ENCODE measurements around the gene RNU4-1.

GRCh38 chr12:120292411-120292660 is 701 bp downstream of the RNU4-1 start:
- no peak for TF ChIP-seq CTCF (conservative IDR thresholded peaks at IDR 0.05; ENCODE audit: low read length)
- no peak for TF ChIP-seq EZH2phosphoT487 (IDR thresholded peaks at IDR 0.05; ENCODE audit: borderline replicate concordance, low read depth, low read length)

Measured in OCI-LY7 (cell line).